Parathyroid adenoma (tissue), 2 donors: Measurements from ENCODE around the gene PPP1R7.
"Not testable (repeated sequence)": the region's sequence is repeated elsewhere in the genome, so short reads cannot be mapped to it uniquely, and the experiment has no call there.

Experiments used
- H2AFZ ChIP-seq: fragments of 300-600 bp; sonication (generic); one replicate; pipeline ENCODE4 v1.7.0; 2017; ENCODE audit warnings: antibody characterized with exemption, mild to moderate bottlenecking
- H3K27ac ChIP-seq: fragments of 300-600 bp; sonication (generic); one replicate; pipeline ENCODE4 v1.7.0; 2017
- H3K27me3 ChIP-seq: fragments of 300-600 bp; sonication (generic); one replicate; pipeline ENCODE4 v1.7.0; 2017; ENCODE audit warnings: low read length; ENCODE audit not compliant: control insufficient read depth, insufficient read depth
- H3K36me3 ChIP-seq: fragments of 300-600 bp; sonication (generic); one replicate; pipeline ENCODE4 v1.7.0; 2017; ENCODE audit warnings: low read length; ENCODE audit not compliant: control insufficient read depth, insufficient read depth
- H3K4me1 ChIP-seq: fragments of 300-600 bp; sonication (generic); one replicate; pipeline ENCODE4 v1.7.0; 2017; ENCODE audit warnings: control low read depth
- H3K4me2 ChIP-seq: fragments of 300-600 bp; sonication (generic); one replicate; pipeline ENCODE4 v1.7.0; 2017; ENCODE audit warnings: low read length
- H3K4me3 ChIP-seq: fragments of 300-600 bp; sonication (generic); one replicate; pipeline ENCODE4 v1.7.0; 2017; ENCODE audit warnings: low read depth, low read length
- H3K79me2 ChIP-seq: fragments of 300-600 bp; sonication (generic); one replicate; pipeline ENCODE4 v1.7.0; 2017; ENCODE audit warnings: control low read depth
- H3K9ac ChIP-seq: fragments of 300-600 bp; sonication (generic); one replicate; pipeline ENCODE4 v1.7.0; 2017; ENCODE audit warnings: mild to moderate bottlenecking
- H3K9me3 ChIP-seq: fragments of 300-600 bp; sonication (generic); one replicate; pipeline ENCODE4 v1.7.0; 2017; ENCODE audit warnings: low read length; ENCODE audit not compliant: control insufficient read depth
- CTCF ChIP-seq: fragments of 300-600 bp; sonication (generic); IDR thresholded peaks from one replicate; pipeline ENCODE4 v1.7.0; 2017; ENCODE audit warnings: antibody characterized with exemption, mild to moderate bottlenecking
- donor health status: primary hyperparathyroidism.

The PPP1R7 gene

GRCh38 chr2:241195506-241196130, 45.4 kb downstream of the PPP1R7 start:
- Histone ChIP-seq H3K27me3 (no peaks in the 10 kb centered on the region), H3K79me2 (no peaks in the 10 kb centered on the region), H2AFZ (no peak overlapping the region), H3K9ac (no peak overlapping the region), H3K36me3 (no peaks in the 10 kb centered on the region), H3K4me2 (no peak overlapping the region), H3K27ac (no peak overlapping the region), H3K4me1 (no peaks in the 10 kb centered on the region), H3K4me3 (no peak overlapping the region), H3K9me3 (no peaks in the 10 kb centered on the region)
- no peak for TF ChIP-seq CTCF

GRCh38 chr2:241197246-241197645, 47.0 kb downstream of the PPP1R7 start:
- not testable (repeated sequence) for H3K4me1 ChIP-seq

GRCh38 chr2:241197947-241198346, 47.7 kb downstream of the PPP1R7 start:
- Histone ChIP-seq H3K9me3 (no peaks in the 10 kb centered on the region), H3K9ac (no peak overlapping the region), H3K36me3 (no peaks in the 10 kb centered on the region)

More at GRCh38 chr2:241197246-241197645, 47.0 kb downstream of the PPP1R7 start:
- H3K27ac ChIP-seq, H3K4me2 ChIP-seq, H3K27me3 ChIP-seq, H2AFZ ChIP-seq, H3K36me3 ChIP-seq, H3K79me2 ChIP-seq, H3K9me3 ChIP-seq, H3K4me3 ChIP-seq, H3K9ac ChIP-seq: not testable (repeated sequence)

GRCh38 chr2:241198381-241199279, 48.4 kb downstream of the PPP1R7 start:
- Histone ChIP-seq H2AFZ (no peak overlapping the region), H3K4me2 (no peak overlapping the region), H3K27ac (no peak overlapping the region), H3K27me3 (no peaks in the 10 kb centered on the region), H3K4me3 (no peak overlapping the region), H3K9ac (no peak overlapping the region), H3K9me3 (no peaks in the 10 kb centered on the region), H3K79me2 (no peaks in the 10 kb centered on the region), H3K4me1 (no peaks in the 10 kb centered on the region), H3K36me3 (no peaks in the 10 kb centered on the region)
- TF ChIP-seq CTCF = no peak

More at GRCh38 chr2:241197947-241198346, 47.7 kb downstream of the PPP1R7 start:
- no peaks in the 10 kb centered on the region for H3K4me1 ChIP-seq
- H3K79me2 ChIP-seq = no peaks in the 10 kb centered on the region
- no peak overlapping the region for H3K4me3 ChIP-seq
- no peaks in the 10 kb centered on the region for H3K27me3 ChIP-seq
- H3K27ac ChIP-seq = no peak overlapping the region
- no peak overlapping the region for H2AFZ ChIP-seq
- no peak for TF ChIP-seq CTCF
- H3K4me2 ChIP-seq = no peak overlapping the region

- no peaks in the 10 kb centered on the region for H3K9me3 ChIP-seq
- no peak for TF ChIP-seq CTCF
Observed at GRCh38 chr2:241199286-241199685, 49.0 kb downstream of the PPP1R7 start.

More at GRCh38 chr2:241199286-241199685, 49.0 kb downstream of the PPP1R7 start:
- H2AFZ ChIP-seq = no peak overlapping the region
- no peak overlapping the region for H3K4me2 ChIP-seq
- no peaks in the 10 kb centered on the region for H3K36me3 ChIP-seq
- H3K27ac ChIP-seq = no peak overlapping the region
- no peaks in the 10 kb centered on the region for H3K4me1 ChIP-seq
- H3K27me3 ChIP-seq = no peaks in the 10 kb centered on the region
- H3K79me2 ChIP-seq = no peaks in the 10 kb centered on the region
- H3K4me3 ChIP-seq = no peak overlapping the region
- no peak overlapping the region for H3K9ac ChIP-seq
